HEK293T (cell line): ENCODE data around the gene PARP3.

Experiments used
- CTCF ChIA-PET: fragments of 350-600 bp; formaldehyde crosslinking; extraction: SDS; loops from one replicate; lab custom pipeline; 2021; ENCODE audit warnings: antibody characterized with exemption, inconsistent platforms; lab: Yijun Ruan, JAX
- POLR2A ChIA-PET: fragments of 350-600 bp; formaldehyde crosslinking; extraction: SDS; loops from one replicate; lab custom pipeline; 2020; ENCODE audit warnings: antibody characterized with exemption, inconsistent platforms; lab: Yijun Ruan, JAX
- DNase-seq: peaks from one replicate; pipeline ENCODE4 v3.0.0; 2012; ENCODE audit warnings: mixed read lengths; ENCODE audit errors: extremely low spot score
- ARNT ChIP-seq: fragments of 450-650 bp; IDR thresholded peaks from 2 replicates; pipeline ENCODE4 v1.6.1; 2017; ENCODE audit warnings: mild to moderate bottlenecking
- BHLHE40 ChIP-seq: fragments of 450-650 bp; IDR thresholded peaks from 2 replicates; pipeline ENCODE4 v1.6.1; 2016; ENCODE audit warnings: mild to moderate bottlenecking, moderate library complexity, borderline replicate concordance
- CTBP1 ChIP-seq: fragments of 450-650 bp; IDR thresholded peaks from 2 replicates; pipeline ENCODE4 v1.6.1; 2016; ENCODE audit warnings: borderline replicate concordance
- ELF4 ChIP-seq: fragments of 450-650 bp; IDR thresholded peaks from 2 replicates; pipeline ENCODE4 v1.6.1; 2017; ENCODE audit warnings: antibody characterized with exemption
- FOXA1 ChIP-seq: fragments of 450-650 bp; IDR thresholded peaks from 2 replicates; pipeline ENCODE4 v1.6.1; 2016; ENCODE audit warnings: mild to moderate bottlenecking
- FOXK2 ChIP-seq: fragments of 450-650 bp; IDR thresholded peaks from 2 replicates; pipeline ENCODE4 v1.6.1; 2016; ENCODE audit warnings: mild to moderate bottlenecking
- FOXM1 ChIP-seq: fragments of 450-650 bp; IDR thresholded peaks from 2 replicates; pipeline ENCODE4 v1.6.1; 2017; ENCODE audit warnings: mild to moderate bottlenecking, borderline replicate concordance
- L3MBTL2 ChIP-seq: fragments of 450-650 bp; conservative IDR thresholded peaks from 2 replicates; pipeline ENCODE4 v1.6.1; 2016; ENCODE audit warnings: mild to moderate bottlenecking
- LEF1 ChIP-seq: fragments of 450-650 bp; IDR thresholded peaks from 2 replicates; pipeline ENCODE4 v1.6.1; 2017; ENCODE audit warnings: mild to moderate bottlenecking, borderline replicate concordance
- NFRKB ChIP-seq: fragments of 450-650 bp; IDR thresholded peaks from 2 replicates; pipeline ENCODE4 v1.6.1; 2016; ENCODE audit warnings: mild to moderate bottlenecking, moderate library complexity
- SP1 ChIP-seq: fragments of 450-650 bp; IDR thresholded peaks from 2 replicates; pipeline ENCODE4 v1.6.1; 2017
- SUZ12 ChIP-seq: fragments of 450-650 bp; IDR thresholded peaks from 2 replicates; pipeline ENCODE4 v1.6.1; 2016; ENCODE audit warnings: mild to moderate bottlenecking
- TARDBP ChIP-seq: fragments of 450-650 bp; IDR thresholded peaks from 2 replicates; pipeline ENCODE4 v1.6.1; 2016
- ZNF384 ChIP-seq: fragments of 450-650 bp; IDR thresholded peaks from 2 replicates; pipeline ENCODE4 v1.6.1; 2016
- TF ChIP-seq, protein P1 (sequence below): fragments of 450-650 bp; IDR thresholded peaks from 2 replicates; pipeline ENCODE4 v1.6.1; 2016

PARP3 gene

DNA sequence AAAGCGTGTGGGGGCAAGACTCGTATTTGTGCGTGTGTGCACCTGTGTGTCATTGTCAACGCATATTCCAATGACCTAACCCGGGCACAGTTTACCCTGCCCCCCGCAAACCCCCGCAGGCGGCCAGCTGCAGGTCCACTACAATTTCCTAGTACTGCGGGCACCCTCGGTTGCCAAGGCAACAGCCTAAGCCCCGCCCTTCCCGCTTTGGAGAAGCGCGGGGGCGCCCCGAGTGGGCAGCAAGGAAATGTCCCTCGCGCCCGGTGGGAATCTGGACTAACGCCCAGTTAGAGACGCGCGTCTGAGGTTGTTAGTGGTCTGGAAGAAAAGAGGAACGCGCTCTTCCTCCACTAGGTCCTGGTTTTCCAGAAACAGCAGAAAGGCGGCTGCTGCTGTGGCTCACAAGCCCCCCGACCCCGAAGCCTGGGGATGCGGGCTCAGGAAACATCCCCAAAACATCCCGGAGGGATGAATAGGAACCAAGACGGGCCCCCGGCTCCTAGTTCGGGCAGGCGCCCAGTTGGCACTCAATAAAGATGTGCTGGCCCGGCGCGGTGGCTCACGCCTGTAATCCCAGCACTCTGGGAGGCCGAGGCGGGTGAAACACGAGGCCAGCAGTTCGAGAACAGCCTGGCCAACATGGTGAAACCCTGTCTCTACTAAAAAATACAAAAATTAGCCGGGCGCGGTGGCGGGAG, 33.8 kb downstream of the PARP3 start:
- DNase-seq, result peak; percentile 54
- POLR2A ChIA-PET, result interaction anchor here (0.6 to 4.2 kb wide), 4 partner anchors 9 to 34 kb away, joined by 3 to 52 read pairs (median 5); partner anchors contain the start of genes PARP3, PCBP4, RPL29 and RRP9
- CTCF ChIA-PET, result no interaction called here
- no peak for TF ChIP-seq SP1
- no peak for TF ChIP-seq CTBP1
- TF ChIP-seq LEF1, result no peak
- no peak for TF ChIP-seq FOXM1
- no peak for TF ChIP-seq FOXK2
- TF ChIP-seq L3MBTL2, result no peak

DNA sequence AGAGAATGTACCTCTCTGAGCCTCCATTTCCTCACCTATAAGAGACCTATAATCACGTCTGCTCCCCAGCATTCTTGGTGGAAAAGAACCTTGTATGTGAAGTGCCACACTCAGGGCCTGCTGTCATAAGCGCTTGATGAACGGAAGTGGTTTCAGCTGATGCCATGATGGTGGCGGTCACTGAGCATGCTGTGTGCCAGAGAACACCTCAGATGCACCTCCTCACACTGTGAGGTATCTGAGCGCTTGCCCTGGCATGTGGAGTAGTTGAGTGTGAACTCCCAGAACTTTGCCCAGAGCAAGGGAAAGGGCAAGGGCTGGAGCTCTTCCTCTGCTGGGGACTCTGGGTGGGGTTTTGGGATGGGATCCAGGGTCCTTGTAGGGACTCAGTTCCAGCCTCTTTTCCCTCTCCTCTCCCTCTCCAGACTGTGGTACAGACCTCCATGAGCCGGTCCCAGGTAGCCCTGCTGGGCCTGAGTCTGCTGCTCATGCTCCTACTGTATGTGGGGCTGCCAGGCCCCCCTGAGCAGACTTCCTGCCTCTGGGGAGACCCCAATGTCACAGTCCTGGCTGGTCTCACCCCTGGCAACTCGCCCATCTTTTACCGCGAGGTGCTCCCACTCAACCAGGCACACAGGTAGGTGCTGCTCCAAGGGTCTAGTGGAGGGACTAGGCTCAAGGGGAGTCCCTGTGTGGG, 35.4 kb downstream of the PARP3 start:
- ChIA-PET POLR2A (interaction anchor here (0.6 to 2.0 kb wide), 3 partner anchors 8 to 18 kb away, joined by 3 to 6 read pairs (median 4); partner anchors contain the start of gene RPL29), CTCF (no interaction called here)
- no peak for DNase-seq
- no peak for TF ChIP-seq SUZ12

DNA sequence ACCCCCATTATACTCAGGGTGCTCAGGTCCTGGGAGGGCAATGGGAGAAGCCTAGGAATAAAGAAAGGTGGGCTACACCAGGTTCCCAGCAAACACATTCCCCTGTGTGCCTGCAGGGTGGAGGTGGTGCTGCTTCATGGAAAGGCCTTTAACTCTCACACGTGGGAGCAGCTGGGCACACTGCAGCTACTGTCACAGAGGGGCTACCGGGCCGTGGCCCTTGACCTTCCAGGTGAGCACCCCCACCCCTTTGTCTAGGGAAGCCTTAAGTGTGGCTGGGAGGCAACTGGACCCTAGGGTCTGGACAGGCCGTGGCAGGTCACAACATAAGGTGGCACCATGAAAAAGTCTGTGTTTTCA, 36.0 kb downstream of the PARP3 start:
- ChIA-PET POLR2A (interaction anchor here (1.7 to 1.8 kb wide), 2 partner anchors 9 to 17 kb away, joined by 3 to 10 read pairs; partner anchors contain the start of gene RPL29), CTCF (no interaction called here)
- TF ChIP-seq FOXK2 (no peak), TARDBP (no peak), SP1 (no peak), NFRKB (no peak), ZNF384 (no peak), ARNT (no peak), FOXA1 (no peak), ELF4 (no peak), SUZ12 (no peak), CTBP1 (no peak)
- TF ChIP-seq, protein P1, sequence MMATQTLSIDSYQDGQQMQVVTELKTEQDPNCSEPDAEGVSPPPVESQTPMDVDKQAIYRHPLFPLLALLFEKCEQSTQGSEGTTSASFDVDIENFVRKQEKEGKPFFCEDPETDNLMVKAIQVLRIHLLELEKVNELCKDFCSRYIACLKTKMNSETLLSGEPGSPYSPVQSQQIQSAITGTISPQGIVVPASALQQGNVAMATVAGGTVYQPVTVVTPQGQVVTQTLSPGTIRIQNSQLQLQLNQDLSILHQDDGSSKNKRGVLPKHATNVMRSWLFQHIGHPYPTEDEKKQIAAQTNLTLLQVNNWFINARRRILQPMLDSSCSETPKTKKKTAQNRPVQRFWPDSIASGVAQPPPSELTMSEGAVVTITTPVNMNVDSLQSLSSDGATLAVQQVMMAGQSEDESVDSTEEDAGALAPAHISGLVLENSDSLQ, result no peak
- DNase-seq, result no peak

DNA sequence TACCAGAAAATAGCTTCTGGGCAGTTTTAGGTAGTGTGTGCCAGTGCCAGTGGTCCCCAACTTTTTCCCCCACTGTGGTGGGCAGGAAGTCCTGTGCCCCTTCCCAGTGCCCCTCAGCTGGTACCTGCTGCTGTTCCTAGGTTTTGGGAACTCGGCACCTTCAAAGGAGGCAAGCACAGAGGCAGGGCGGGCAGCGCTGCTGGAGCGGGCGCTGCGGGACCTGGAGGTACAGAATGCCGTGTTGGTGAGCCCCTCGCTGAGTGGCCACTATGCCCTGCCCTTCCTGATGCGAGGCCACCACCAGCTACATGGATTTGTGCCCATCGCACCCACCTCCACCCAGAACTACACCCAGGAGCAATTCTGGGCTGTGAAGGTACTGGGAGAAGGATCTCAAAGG, 38.1 kb downstream of the PARP3 start:
- CTCF ChIA-PET, result no interaction called here
- TF ChIP-seq FOXK2, result no peak
- no peak for TF ChIP-seq FOXA1
- TF ChIP-seq L3MBTL2, result no peak
- no peak for TF ChIP-seq FOXM1
- TF ChIP-seq SP1, result no peak
- TF ChIP-seq, protein P1, result no peak
- DNase-seq, result no peak
- POLR2A ChIA-PET, result no interaction called here

DNA sequence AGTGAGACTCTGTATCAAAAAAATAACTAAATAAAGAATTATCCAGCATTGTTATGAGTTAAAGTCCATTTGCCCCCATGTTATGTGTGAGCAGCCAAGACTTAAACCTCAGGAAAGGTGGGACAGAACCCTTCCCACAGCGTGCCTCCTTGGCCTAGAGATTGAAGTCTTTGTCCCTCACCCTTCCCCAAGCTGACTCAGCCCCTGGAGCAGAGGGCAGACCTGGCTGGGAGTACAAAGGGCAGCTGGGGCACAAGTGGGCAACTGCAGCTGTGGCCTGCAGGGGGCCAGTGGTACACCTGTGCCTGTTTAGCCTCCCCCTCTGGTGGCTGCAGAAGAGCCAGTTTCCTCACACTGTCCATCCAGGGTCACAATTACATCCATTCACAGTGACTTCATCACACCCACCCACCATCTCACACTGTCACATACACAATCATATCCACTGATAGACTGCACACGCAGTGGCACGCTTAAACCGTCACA, 40.2 kb downstream of the PARP3 start:
- CTCF ChIA-PET, result interaction anchor here (0.6 to 1.9 kb wide), 6 partner anchors 8 to 179 kb away, joined by 3 to 14 read pairs (median 4); partner anchors contain the start of genes ABHD14A, ABHD14B, PARP3 and RRP9
- peak; percentile 56 for DNase-seq
- POLR2A ChIA-PET, result interaction anchor here (0.7 to 4.8 kb wide), 12 partner anchors 8 to 172 kb away, joined by 3 to 88 read pairs (median 6); partner anchors contain the start of genes ABHD14A, ABHD14B, PARP3 and PCBP4
- TF ChIP-seq L3MBTL2 (peak; percentile 52; the same call in 1 of the 2 replicates), TARDBP (no peak)

DNA sequence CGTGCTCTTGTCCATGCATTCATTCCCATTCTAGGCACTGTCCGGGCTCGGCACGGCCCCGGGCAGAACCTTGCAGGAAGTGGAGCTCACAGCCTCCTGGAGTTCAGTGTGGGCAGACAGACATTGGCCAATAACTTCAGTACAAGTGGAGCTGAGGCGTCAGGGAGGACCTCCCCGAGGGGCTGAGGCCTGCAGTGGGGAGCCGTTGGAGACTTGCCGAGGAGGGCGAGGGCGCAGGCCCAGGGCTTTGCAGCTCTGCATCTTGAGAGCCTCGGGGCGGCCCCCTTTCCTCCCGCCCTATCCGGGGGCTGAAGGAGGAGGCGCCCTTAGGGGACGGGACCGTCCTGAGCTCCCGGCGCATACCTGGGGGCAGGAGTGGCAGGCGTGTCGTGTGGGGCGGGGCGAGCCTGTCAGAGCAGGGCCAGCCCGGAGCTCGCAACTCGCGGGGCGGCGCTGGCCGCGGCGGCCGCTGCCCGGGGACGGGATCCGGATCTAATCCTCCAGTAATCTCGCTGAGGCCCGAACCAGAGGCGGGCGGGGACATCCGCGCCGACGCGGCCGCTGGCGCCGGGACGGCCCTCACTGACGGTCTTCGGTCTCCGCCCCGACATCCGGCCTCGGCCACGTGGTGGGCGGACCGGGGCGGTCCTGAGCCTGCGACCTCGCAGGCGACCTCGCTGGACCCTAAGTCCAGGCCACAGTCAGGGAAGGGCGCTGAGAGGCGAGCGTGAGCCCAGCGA, 40.8 kb downstream of the PARP3 start, which contains the start of gene ACY1:
TSS of gene ACY1 (plus strand) at position 698 of the 740 bp plus-strand sequence. CDS start 530 bp downstream, outside the sequence.
- POLR2A ChIA-PET, result interaction anchor here (0.7 to 4.8 kb wide), 12 partner anchors 9 to 171 kb away, joined by 3 to 88 read pairs (median 6); partner anchors contain the start of genes ABHD14A, ABHD14B, PARP3 and PCBP4
- DNase-seq, result peak; percentile 72
- TF ChIP-seq L3MBTL2 (peak; percentile 89), NFRKB (no peak)
- CTCF ChIA-PET, result interaction anchor here (0.6 to 1.9 kb wide), 7 partner anchors 9 to 178 kb away, joined by 3 to 14 read pairs (median 4); partner anchors contain the start of genes ABHD14A, ABHD14B, PARP3 and RRP9

DNA sequence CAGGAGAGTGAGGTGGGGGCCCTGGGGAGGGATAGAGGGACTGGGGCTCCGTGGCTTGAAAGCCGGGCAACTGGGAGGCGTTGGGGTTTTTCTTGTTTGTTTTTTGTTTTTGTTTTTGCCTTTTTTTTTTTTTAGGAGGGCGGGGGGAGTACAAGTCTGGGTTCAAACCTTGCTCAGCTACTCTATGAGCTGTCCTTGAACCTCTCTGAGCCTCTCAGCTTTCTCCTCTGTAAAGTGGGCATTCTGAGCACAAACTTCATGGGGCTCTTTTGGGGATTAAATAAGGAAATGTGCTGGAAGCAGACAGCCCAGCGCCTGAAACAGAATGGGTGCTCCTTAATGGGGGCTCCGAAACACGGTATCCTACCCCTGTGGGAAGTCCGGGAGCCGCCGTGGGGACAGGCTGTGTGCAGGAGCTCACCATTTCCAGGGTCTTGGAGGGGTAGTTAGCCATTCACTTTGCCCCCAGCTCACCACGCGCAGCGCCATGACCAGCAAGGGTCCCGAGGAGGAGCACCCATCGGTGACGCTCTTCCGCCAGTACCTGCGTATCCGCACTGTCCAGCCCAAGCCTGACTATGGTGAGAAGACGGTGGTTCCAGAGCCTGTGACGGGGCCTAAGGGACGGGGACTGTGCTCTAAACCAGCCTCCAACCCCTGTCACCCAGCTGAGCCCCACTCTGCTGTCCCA, 41.6 kb downstream of the PARP3 start:
- no peak for DNase-seq
- TF ChIP-seq BHLHE40, result no peak
- no peak for TF ChIP-seq FOXM1
- TF ChIP-seq, protein P1, result no peak
- no peak for TF ChIP-seq ELF4
- no peak for TF ChIP-seq ARNT
- TF ChIP-seq ZNF384, result no peak
- no peak for TF ChIP-seq SP1
- POLR2A ChIA-PET, result interaction anchor here (0.9 to 4.8 kb wide), 8 partner anchors 9 to 170 kb away, joined by 3 to 88 read pairs (median 6); partner anchors contain the start of genes ABHD14A, ABHD14B, PCBP4 and POC1A
- CTCF ChIA-PET, result interaction anchor here (0.7 to 1.9 kb wide), 5 partner anchors 10 to 45 kb away, joined by 3 to 14 read pairs (median 5); partner anchors contain the start of genes ABHD14A, ABHD14B, PARP3 and RRP9
